GM19239 (cell line): ENCODE data around the gene MPP2.
"Not testable (repeated sequence)": the region's sequence is repeated elsewhere in the genome, so short reads cannot be mapped to it uniquely, and the experiment has no call there.

Experiments used
- DNase-seq: peaks from one replicate; pipeline ENCODE4 v3.0.0; 2011; ENCODE audit warnings: low spot score; ENCODE audit not compliant: insufficient read length
- FAIRE-seq: peaks from 2 replicates; lab custom pipeline; 2011; peaks lifted over from hg19 to GRCh38; lab: Jason Lieb, UNC

Gene MPP2

DNA sequence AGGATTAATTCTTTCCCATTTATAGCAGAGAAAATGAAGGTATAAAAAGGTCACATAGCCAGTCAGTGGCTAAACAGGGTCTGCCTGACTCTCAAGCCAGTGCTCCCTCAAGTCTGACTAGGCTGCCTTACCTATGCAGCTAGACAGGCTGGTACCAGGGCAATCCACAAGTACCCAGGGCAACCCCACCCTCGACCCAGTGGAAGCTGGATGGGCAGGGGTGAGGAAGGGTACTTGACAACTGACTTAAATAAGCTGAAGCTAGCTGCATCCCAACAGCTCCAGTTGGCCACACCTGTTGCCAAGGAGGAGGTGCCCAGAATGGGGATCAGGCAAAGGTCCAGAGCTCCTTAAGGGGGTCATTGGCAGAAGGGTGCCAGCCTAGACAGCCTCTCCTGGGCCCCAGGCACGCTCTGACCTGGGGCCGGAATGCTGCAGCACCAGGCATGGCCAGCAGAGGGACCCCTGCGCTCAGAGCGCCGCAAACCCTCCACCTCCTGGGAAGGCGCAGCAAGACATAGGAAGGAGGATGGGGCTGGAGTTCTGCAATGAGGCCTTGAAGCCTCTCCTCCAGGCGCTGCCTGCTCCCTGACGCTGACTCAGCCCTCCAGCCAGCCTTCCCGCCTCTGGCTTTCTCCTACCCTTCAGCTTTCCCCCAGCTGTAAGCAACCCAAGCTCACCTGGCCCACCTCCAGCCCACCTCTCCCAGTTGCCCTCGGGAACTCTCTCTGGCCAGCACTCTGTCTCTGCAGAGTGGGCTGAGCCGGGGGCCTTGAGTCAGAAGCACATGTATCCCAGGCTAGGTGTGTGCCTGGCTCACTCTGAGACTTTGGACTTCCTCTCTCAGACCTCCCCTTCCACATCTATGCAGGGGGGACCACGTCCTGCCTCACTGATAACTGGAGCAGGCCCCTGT, 28.8 kb downstream of the MPP2 start:
- DNase-seq (peak; percentile 77), FAIRE-seq (peak; percentile 84)

DNA sequence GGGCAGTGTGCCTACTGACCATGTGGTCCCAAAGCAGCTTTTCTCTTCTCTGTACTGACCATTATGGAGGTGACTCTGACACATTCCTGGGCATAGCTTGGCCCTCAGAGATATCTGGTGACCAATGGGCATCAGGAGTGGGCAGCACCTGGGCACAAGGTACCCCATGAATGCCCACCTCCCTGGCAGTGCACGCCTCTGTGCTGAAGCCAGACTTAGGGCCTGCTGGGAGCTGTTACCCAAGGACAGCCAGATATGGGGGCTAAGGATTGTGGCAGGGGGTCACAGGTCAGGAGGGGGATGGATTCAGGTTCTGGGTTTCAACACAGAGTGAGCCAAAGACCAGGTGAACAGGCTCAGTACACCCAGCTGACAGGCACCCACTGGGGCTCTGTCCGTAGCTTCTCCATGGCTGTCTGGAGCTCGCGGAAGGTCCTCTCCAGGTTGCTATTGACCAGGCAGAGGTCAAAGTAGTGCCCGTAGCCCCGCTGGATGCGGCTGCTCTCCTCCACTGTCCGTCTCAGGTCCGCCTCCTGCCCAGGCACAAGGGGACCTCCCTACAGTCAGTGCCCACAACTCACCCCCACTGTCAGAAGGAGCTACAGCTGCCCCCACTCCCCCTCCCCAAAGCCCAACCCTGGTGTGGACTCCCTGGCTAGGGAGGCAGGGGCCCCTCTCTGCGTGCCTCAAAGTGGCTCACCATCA, 29.7 kb downstream of the MPP2 start:
- DNase-seq (no peak), FAIRE-seq (no peak)

DNA sequence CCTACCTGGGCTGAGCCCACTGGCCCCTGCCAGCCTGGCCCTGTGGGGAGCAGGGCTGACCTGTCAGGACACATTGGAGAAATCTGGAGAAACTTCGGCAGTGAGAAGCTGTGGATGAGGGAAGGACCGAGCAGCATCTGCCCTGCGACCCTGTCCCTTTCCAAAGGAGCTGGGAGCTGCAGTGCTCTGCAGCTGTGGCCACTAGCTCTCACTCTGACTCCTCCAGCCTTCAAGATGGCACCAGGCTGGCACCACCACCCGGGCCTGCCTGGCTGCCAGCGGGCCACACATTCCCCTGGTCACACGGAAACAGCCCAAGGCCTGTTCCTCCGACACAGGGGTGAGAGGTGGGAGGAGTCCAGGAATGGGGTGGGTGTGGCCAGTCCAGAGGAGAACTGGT, 30.3 kb downstream of the MPP2 start:
- FAIRE-seq (no peak), DNase-seq (no peak)

DNA sequence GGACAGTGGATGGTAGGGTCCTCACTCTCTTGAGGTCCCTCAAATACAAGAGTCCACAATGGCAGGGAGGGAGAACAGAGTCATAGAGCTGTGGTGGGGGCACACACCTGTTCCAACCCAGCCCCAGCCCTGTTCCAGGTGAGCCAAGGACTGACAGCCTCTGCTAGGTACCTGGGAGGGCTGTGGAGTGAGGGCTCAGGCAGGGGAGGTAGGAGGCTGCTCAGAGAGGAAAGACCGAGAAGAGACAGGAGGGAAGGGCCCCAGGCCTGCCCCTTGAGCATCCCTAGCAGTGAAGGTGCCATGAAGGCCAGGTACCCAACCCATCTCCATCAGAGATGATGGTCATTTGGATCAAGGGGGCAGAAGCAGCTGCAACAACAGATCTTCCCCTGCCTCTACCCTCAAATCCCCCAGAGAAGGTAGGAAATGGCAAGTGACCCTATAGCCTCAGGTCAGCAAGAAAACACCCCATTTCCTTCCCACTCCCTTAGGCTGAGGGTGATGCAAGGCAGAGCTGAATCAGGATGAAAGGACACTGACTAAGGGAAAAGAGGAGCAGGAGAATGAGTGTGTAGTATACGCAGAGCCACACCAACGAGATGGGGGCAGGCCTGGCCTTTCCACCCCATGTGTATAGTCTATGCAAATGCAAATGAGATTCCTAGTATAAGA, 31.7 kb downstream of the MPP2 start:
- no peak for FAIRE-seq

DNA sequence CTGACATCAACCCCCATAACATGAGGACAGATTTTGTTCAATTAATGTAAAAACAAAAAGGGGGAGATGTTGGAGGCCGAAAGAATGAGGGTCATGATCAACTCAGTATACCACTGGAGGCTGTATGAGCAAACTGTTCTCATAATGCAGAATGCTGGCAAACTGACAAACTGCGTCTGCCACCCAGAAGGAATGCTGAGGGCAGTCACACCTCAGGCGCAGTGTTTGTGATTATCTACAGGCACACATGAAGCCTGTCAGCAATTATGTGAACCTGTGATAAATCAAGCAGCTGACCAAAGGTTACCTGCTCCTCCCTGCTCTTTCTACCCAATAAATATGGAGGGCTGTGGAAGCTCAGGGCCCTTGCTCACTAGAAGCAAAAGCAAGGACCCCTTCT, 33.0 kb downstream of the MPP2 start:
- FAIRE-seq (no peak), DNase-seq (no peak)

More for the DNA sequence above, 31.7 kb downstream of the MPP2 start:
- no peak for DNase-seq

DNA sequence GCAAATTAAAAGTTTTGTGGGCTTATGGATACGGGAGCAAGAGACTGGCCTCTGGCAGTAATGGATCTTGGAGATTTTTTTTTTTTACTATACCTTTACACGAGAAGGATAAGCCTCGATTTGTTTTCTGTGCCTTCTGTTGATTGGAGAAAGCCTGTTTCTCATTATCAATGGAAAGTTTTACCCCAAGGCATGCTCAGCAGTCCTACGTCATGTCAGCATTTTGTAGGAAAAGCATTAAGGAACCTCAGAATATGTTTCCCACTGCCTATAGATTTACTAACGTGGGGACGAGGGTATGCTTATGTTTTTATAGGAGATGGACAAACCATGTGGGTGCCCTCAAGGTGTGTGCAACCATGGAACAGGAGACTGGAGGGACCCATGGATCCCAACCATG, 33.5 kb downstream of the MPP2 start:
- no peak for DNase-seq
- FAIRE-seq = no peak

DNA sequence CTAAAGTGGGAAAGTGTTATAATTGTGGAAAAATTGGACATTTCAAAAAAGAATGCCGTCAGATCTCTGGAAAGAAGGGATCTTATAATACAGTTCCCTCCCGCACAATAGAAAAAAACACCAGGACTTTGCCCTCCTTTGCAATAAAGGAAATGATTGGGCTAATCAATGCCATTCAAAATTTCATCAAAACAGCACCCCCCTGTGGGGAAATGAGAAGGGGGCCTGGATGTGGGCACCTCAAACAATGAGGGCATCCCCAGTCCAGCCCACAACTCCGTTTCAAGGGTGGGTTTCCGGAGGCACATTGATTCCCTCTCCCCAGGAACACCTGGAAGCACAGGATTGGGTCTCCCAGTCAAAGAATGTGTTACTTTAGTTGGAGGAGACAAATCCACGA, 34.2 kb downstream of the MPP2 start:
- DNase-seq (no peak), FAIRE-seq (no peak)

DNA sequence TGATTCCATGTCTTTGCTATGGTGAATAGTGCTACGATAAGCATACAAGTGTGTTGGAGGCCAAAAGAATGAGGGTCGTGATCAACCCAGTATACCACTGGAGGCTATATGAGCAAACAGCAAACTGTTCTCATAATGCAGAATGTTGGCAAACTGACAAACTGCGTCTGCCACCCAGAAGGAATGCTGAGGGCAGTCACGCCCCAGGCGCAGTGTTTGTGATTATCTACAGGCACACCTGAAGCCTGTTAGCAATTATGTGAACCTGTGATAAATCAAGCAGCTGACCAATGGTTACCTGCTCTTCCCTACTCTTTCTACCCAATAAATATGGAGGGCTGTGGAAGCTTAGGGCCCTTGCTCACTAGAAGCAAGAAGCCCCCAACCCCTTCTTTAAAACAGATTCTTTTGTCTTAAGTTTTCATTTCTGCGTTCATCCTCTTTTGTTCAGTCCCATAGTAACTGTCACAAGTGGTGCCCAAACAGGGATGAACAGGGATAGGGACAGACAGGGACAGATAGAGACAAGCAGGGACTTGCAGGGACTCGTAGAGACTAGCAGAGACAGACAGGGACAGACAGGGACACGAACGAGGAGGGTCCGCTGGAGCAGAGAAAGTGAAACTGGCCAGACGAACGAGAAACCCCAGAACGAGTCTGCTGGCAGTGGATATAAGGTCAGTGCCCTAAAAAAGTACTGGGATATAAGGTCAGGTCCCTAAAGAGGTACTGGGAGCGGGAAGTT, 35.2 kb downstream of the MPP2 start:
- FAIRE-seq (no peak), DNase-seq (no peak)

DNA sequence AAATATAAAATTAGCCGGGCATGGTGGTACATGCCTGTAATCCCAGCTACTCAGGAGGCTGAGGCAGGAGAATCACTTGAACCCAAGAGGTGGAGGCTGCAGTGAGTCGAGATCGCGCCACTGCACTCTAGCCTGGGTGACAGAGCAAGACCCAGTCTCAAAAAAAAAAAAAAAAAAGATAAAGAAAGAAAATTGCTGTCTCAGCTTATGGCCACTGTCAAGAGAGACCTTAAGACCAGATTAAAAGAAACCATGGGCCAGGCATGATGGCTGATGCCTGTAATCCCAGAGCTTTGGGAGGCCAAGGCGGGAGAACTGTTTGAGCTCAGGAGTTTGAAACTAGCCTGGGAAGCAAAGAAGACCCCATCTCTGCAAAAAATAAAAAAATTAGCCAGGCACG, 38.3 kb downstream of the MPP2 start:
- not testable (repeated sequence) for DNase-seq, FAIRE-seq

DNA sequence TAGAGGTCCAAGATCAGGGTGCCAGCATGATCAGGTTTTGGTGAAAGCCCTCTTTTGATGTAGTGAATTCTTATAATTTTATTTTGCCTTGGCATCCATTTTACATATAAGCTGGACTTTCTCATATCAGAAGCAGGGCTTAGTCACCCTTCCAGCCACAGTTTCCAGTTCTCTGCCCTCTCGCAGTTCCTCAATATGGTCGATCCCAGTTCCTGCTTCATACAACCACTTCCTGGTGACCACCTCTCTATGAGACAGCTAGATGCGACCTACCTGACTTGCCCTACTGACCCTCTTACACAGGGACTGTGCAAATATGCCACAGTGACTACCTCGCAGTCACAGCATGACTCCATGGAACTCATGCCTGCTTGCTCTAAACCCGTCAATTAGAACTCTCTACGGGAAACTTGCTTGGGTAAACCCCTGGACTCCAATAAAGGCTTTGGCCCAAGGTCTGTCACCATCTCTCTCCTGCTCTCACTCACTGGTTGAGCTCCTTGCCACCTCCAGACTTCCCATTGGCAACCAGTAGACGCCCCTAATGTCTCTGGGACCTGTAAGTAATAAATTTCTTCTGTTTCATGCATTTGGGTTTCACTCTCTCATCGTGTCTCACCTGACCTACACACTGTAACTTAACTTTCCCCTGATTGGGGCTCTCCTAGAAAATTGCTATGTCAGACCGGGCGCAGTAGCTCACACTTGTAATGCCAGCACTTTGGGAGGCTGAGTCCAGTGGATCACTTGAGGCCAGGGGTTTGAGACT, 38.9 kb downstream of the MPP2 start:
- no peak for DNase-seq

DNA sequence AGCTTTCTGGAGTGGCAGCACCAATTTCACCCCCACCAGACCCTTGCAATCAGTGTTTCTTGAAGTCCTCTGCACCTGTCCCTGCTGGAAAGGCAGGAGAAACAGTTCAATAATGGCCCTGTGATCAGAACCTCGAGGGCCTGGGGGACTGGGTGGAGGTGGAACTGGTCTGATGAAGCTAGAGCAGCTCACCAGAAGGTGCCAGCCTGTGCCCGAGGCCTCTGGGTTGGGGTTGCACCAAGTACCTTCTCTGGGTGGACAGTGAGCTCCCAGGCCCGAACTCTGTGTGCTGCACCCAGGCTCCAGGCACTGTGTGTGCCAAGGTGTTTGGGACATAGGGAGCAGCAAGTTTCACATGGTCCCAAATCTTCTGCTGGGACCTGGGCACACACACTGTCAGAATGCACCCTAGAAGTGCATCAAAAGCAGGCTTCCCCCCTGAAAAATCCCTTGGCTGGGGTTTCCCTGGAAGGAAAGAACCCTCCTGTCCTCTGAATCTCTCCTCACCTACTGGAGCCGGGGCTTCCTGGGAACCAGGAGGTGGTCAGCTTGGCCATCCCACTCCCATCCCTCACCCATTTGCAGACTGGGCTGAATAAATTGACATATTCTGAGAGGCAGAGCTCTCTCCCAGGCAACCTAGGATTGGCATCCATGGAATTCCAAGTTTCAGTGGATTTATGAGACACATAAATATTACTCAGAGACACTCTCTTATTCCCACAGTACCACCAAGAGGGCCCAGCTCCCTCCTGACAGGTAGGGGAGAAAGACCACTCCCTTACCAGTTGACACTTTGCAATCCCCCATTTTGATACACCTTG, 43.0 kb downstream of the MPP2 start:
- no peak for DNase-seq
- FAIRE-seq = no peak

More for the DNA sequence above, 38.9 kb downstream of the MPP2 start:
- no peak for FAIRE-seq

DNA sequence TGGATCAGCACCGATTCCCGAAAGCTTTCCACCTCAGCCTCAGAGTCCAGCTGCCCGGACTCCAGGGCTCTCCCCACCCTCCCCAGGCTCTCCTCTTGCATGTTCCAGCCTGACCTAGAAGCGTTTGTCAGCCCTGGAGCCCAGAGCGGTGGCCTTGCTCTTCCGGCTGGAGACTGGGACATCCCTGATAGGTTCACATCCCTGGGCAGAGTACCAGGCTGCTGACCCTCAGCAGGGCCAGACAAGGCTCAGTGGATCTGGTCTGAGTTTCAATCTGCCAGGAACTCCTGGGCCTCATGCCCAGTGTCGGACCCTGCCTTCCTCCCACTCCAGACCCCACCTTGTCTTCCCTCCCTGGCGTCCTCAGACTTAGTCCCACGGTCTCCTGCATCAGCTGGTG, 45.4 kb downstream of the MPP2 start:
- DNase-seq = no peak
- FAIRE-seq = no peak

DNA sequence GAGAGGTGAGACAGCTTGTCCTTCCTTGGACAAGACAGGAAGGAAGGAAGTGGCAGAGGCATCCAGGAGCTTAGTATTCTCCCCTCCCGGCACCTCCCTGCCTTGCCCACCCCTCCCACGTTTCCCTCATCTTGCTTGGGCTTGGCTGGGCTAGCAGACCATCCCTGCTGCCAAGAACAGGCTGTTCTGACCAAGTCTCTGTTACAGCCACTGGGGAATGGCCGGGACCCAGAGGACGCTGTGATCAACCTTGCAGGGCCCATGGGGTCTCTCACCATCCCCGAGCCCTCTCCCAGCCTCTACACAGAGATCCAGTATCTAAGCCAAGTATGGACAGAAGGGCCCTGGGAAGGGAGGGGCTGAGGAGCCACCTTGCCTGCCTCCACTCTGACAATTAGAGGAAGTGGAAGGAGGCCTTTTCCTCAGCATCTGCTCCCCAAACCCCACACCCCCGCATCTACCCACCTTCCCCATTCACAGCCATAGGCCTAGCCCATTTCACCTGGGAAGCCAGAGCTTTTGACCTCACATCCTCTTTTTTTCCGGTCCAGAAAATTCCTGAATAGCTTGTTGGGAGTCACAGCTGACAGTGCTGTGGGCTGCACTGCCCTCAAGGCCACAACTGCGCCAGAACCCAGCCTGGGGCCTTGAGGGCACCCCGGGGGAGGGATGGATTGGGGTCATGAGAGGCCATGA, 46.3 kb downstream of the MPP2 start:
- FAIRE-seq = no peak
- DNase-seq = no peak

DNA sequence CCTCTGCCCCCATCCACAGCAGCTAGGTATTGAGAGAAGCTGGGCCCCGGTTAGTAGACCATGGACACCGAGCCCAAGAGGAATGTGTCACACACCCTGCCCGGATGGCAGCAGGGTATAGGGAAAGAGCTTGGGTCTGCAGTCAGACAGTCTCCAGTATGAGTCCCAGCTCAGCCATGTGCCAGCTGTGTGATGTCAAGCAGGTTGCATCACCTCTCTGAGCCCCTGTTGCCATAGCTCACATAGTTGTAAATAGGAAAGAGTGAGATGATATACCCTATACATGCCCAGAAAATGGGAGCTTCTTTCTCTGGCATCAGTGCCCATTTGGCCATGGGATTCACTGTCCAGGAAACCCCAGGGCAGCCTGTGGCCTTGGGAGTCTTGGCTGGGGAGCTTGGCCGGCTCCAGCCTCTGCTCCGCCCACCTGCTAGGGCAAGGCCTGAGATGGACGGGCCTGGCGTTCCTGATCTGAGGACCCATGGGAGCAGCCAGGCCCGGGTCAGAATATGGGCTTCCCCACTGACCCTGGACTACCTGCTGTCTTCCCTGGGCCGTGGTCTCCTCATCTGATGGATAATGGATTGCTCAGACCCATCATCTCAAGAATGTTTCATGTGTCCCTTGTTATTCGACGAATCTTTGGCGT, 47.1 kb downstream of the MPP2 start:
- no peak for FAIRE-seq

DNA sequence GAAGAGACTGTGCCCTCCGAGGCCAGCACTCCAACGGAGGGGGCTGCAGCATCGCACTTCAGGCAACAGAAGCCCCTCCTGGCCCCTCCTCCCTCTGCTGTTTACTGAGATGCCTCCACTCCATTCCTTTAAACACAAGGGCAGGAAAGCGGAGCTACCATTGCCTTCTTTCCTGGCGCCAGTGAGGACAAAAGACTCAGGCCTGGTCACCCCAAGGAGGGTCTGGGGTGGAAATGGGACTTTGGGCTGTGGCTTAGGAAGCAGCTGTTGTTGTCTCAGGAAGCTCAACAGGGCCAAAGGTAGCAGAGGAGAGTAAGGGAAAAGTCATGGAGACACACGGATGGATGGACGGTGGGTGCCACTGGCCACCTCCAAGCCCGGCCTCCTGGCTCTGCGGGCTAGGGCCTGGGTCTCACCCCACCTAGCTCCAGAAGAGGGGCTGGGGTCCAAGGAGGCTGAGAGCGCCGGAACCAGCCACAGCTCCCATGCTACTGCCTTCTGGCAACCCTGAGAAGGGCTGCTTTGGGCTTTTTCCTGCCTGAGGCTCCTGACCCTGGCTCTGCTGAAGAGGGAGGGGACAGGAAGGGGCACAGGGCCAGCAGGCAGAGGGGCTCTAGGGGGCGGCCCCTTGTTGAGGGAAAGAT, 49.3 kb downstream of the MPP2 start:
- no peak for FAIRE-seq

More for the DNA sequence above, 47.1 kb downstream of the MPP2 start:
- DNase-seq = no peak

DNA sequence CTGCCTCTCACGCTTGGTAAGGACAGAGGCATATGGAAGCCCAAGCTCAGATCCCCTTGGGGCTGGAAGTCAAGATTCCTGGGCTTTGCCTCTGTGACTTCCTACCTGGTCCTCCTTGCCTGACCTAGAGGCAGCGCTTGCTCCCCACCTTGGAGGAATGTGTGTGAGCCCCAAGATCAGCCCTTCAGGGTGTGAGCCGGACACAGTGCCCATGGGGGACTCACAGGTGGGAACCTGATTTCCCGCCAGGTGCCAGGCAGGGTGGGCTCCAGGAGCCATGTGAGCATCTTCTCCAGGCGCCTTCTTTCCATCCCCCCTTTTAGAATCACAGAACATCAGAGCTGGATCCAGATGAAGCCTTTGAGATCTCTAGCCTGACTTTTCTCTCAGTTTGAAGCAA, 50.2 kb downstream of the MPP2 start:
- no peak for DNase-seq
- no peak for FAIRE-seq

More for the DNA sequence above, 49.3 kb downstream of the MPP2 start:
- no peak for DNase-seq

DNA sequence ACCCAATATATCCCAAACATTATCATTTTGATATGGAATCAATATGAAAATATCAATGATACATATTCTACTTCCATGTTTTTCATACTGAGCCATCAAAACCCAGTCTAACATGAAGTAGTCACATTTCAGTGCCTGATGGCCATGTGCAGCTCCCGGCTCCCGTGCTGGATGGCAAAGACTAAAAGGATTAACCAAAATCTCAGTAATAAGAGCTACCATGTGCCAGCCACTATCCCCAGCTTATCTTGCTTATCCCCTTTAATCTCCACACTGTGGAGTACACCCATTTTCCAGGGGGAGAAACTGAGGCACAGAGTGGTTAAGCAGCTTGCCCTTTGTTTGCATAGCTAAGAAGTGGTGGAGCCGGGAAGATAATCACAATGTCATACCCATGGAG, 51.2 kb downstream of the MPP2 start:
- DNase-seq (no peak), FAIRE-seq (no peak)
